ENCODE measurements around the gene PRLR.

PRLR gene

DNA sequence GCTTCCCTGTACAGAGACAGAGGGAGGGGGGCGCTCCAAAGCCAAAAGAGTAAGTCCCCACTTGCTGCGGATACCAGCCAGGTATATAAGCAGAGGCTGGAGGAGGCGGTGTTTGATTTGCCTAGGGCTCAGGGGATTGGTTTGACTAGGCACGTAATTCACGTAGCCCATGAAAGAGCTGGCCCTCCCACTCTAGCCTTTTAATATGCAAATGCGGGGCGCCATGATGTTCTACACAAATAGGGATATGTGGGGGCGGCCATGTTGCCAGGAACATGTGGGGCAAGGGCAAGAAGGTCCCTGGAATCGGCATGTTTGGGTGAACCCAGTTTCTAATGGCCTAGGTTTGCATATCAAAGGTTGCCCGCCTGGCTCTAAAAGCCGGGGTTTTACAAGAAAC lies 3.3 kb upstream of the PRLR start:
- no peak for DNase-seq (ENCODE audit: low read depth, low spot score)

DNA sequence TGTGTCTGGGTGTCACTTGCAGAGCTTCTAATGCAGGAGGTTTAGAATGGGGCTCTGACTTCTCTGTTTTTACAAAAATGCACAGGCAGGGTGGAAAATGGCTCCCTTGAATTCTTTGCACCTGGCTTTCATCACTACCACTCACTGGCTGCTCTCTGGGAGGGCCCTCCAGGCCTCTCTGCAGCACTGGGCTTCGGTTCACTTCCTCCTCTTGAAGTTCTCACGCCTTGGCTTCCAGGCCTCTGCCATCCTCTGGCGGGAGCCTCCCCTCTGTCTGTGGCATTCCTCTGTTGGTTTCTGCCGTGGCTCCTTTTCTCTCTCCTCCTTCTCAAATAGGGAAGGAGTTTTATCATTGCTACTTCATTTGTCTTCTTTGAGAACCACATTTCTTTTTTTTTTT lies 2.8 kb upstream of the PRLR start:
- DNase-seq (ENCODE audit: low read depth, low spot score): no peak

DNA sequence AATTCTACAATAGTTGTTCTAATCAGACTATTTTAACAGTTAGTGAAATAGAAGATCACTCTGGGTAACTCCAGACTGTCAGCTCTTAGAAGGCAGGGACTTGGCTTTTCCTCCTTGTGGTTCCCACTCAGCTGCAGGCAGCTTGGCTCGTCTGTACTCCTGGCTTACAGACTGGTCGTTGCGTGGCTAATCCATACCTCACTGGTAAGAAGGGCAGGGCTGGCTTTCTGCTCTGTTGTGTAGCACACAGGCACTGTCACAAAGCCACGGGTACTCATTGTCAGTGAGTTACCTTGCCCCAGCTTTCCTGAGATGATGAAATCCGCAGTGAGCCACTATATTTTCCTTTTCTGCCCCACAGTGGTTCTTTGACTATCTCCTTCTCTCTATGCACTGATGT lies 1.8 kb upstream of the PRLR start:
- no peak for DNase-seq (ENCODE audit: low read depth, low spot score)

DNA sequence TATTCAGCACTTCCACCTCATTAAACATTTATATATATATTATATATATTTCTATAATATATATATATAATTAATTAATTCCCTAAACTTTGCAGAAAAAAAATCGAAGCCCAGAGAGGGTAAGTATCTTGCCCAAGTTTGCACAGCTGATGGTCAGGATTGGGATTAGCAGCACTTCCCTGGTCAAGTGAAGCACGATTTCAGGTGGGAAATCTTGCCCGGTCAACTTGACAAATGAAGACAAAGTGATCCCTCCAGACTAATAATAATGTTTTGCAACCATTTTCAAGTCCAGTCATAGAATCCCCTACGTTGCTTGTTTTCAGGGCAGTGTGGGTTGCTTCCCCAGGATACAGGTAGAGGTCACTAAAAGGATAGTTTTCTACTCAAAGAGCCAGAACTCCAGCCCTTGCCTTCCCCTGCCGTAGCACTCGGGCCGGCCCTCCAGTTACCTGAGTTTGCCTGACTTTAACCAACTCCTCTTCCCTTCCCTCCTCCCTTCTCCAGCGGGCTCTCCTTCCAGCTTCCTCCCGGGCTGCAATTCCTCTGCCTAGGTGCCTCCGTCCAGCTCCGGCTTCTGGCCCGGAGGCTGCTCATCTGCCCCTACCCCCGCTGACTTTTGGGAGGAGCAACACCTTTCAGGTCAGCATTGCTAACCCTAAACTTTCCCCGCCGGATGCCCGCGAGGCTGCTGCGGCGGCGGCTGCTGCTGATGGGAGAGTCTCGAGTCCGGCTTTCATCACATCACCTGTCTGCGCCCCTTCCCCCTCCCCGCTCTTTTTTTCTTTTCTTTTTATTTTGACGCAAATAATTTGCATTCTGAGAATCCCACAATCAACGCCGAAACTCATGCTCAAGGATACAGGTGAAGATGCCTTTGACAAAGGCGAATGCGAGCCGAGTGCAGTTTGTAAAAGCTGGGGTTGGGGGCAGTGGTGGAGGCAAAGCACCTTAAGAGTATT lies 930 bp downstream of the PRLR start:
- DNase-seq (ENCODE audit: low read depth, low spot score): no peak

DNA sequence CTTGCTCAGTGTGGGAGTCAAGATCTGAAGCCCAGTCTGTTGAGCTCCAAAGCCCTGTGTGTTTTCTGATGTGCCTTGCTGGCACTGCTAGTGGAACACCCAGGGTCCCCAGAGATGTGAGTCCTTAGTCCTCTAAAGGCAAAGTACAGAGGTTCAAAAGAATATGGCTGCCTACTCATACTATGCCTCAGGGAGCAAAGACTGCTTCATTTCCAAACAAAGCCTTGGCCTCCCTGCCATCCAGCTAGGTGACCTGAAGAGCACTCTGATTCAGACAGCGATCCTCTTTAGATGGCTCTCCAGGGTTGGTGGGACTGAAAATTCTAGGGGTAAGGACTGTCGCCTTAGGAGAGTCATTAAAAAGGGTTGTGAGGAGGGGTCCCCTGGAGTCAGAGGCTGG lies 2.0 kb downstream of the PRLR start:
- no peak for DNase-seq (ENCODE audit: low read depth, low spot score)

DNA sequence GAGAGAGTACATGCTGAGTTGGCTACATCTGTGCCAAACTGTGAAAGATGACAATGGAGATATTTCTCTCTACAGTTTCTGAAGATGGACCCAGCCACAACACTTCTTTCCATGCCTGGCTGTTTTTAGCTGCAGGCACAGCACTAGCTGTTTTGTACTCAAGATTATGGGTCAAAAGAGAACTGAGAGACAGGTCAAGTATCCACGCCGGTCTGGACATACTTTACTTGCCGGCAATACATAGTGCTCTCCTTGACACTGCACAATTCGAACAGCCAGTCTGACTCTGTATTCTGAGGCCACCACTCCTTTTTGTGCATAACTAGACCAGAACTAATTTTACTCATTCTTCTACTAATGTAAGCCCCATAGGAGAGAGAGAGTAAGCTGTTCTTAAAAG lies 2.6 kb downstream of the PRLR start:
- no peak for DNase-seq (ENCODE audit: low read depth, low spot score)

DNA sequence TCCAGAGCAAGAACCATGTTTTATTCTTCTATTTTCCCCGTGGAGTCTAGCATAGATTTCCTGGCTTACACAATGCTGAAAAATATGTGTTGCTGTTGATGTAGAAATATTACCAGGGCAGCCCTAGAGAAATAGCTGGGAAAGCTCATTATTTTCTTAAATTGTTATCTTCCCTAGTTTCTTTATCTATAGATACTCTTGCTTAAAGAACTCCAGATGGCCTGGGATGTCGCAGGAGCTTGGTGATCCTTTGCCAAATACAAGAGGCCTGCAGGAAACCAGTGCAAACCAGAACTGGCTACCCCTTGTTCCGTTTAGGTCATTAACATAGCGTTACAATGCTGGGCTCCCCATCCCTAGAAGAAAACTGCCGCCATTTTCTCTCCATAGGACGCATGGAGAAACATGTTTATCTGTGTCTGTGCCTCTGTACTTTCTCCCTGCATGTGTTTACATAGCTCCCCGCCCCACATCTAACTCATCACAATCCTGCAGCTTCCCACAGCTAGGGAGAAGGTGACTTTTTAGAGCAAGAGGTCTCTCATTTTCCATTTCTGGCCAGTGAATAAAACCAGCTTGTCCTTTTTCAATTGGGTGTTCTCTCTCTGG lies 6.4 kb downstream of the PRLR start:
- no peak for DNase-seq (ENCODE audit: low read depth, low spot score)

DNA sequence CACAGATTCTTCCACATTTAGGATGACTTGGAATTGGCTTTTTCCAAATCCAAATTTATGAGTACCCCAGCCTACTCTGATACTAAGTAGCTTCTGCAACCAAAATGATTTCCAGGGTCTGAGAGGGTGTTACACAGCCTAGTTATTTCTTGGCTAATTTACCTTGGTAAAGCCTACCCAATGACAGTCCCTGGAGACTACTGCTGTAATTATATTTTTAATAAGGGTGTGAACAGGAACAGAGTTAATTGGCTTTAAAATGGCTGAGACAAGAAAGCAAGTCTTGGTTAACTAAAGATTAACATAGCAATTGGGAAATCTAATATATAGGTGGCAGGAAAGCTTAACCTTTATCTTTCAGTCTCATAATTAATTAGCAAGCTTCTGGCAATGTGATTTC lies 9.3 kb downstream of the PRLR start:
- no peak for DNase-seq (ENCODE audit: low read depth, low spot score)

DNA sequence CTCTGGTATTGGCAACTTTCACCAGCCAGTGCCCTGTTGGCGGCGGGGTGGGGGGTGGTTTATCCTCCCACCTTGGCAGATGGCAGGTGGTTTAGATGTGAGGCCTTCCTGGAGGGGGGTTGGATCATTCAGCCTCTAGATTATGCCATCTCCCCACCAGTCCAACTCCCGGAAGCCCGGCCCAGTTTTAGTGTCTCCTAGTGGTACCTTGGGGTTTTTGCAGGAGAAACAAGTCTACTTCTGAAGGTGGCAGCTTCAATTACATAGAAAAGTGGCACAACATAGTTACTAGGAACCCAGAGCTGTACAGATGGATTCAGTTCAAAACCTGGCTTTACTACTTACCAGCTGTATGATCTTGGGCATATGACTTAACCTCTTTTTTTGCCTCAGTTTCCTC lies 11.3 kb downstream of the PRLR start:
- no peak for DNase-seq (ENCODE audit: low read depth, low spot score)

DNA sequence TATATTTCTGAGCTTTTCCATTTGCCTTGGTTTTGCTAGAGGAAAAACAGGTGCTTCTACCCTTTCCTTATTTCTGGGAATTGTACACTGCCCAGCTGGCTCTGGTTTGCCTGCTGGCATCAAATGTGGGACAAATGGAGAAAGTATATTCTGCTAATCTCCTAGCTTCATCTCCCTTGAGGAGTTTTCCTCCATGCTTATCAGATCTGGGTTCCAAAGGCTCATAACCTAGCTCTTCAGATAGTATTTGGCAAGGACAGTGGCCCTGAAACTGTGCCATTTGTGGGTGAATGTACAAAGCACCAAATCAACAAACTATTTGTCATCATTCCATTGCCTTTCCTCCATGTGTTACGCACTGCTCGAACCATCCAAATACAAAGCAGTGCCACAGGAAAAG lies 16.2 kb downstream of the PRLR start:
- DNase-seq (ENCODE audit: low read depth, low spot score): no peak

DNA sequence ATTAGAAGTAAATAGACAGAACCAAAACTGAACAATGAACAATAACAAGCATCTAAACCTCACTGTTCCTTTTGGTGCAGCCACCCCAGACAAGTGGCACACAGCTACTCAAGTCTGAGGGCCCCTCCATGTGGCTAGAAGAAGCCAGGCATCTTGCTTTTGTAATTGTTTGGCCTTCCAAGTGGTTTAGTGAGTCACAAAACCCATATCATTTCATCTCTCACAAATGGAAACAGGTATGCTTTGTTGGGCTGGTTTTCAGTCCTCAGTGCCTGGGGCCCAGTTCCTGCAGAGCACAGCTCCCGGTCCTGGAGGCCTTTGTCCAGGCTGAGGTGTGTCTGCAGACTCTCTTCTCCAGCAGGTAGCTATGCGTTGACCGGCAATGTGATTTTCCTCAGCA lies 16.7 kb downstream of the PRLR start:
- no peak for DNase-seq (ENCODE audit: low read depth, low spot score)

DNA sequence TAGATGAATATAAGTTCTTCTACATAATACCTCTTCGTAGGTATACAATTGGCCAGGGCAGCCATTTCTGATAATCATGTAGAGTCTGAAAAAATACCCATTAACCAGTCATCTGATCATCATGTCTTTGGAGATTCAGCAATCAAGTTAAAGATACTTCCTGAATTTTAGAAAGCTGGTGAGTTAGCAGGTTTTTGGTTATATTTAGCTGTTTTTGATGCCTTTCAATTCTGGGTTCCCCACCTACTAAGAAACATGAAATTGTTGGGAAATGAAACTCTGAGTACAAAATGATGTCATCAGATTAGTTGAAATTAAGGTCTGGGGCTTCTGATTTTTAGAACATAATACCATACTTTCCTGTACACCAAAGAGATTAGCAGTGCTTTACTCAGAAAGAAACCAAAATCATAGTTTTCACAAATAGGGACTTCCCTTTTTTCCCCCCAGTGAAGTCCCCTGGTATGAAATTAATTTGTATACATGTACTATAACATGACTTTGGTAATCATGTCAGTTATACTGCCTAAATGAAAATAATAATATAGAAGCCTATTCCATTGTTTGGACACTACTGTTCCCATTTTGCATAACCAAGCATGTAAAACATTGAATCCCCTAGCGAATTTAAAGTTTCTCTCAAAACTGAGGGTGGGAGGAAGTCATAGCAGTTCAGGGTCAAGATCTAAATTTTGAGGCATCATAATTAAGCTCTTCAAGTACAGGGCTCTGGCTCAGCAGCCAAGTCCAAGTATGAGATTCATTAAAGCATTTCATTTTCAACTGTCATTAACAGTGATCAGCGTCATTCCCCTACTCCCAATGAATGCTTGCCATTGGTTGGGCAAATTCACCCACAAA lies 17.9 kb downstream of the PRLR start:
- DNase-seq (ENCODE audit: low read depth, low spot score): no peak

DNA sequence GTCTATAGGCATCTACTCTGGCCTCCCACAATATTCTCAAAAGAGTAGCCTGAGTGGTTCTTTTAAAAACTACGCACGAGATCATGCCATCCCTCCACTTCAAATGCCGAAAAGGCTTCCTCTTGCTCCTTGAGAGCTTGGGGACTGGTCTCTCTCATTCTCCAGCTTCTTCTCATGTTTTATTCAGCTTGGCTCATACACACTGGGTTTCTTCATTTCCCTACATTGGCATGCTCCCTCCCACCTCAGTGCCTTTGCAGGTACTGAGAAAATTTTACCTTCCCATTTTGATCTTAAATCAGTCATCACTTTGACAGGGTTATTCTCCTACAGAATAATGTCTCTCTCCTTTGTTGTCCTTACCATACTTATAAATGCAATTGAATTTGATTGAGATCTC lies 20.4 kb downstream of the PRLR start:
- no peak for DNase-seq (ENCODE audit: low read depth, low spot score)

DNA sequence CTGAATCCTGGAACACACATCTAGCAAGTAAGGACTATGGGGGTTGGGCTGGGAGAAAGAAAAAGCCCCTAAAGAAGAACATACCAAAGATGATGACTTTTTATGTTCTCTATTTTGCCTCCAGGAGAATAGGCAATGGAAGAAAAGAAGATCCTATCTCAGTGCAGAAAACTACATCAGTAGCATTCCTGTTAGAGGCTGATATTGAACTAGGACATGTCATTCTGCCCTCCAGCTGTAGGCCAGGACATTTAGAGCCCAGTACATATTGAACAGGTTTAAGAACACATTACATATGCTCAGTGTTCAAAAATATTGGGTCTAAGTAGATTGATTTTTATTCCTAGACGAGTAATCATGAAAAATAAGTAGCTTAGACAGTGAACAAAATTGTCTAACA lies 24.7 kb downstream of the PRLR start:
- no peak for DNase-seq (ENCODE audit: low read depth, low spot score)

DNA sequence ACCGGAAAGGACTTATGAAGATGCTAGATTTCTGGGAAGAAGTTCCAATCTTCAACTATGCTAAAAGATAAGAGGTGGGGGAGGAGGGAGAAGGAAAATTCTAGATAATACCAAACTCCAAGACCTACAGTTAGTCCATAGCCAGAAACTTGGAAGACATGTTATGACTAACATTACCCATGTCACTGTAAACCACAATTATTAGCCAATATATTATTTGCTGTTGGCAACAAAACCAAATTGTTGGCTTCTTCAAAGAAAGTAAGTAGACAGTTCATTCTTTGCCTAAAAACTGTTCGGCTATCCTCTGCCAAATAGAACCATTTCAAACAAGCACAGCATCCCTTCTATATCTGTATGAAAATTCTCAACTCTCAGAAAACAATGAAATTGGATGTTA lies 25.1 kb downstream of the PRLR start:
- no peak for DNase-seq (ENCODE audit: low read depth, low spot score)

DNA sequence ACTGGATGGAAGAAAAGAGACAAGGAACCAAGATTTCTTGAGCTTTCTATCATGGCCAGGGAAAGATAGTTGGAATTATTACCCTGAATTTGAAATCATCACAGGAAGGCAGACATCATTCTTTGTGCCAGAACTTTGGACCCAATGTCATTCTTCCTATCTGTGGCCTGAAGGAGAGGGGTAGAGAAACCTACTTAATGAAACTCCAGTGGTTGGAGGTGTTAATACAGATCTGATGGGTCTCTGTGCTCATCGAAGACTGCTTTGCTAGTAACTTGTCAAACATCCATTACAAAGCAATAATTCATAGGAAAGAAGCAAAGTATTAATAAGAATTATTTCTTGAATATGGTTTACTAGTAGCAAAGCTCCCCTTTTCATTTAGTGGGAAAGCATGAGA lies 26.9 kb downstream of the PRLR start:
- DNase-seq (ENCODE audit: low read depth, low spot score): no peak

DNA sequence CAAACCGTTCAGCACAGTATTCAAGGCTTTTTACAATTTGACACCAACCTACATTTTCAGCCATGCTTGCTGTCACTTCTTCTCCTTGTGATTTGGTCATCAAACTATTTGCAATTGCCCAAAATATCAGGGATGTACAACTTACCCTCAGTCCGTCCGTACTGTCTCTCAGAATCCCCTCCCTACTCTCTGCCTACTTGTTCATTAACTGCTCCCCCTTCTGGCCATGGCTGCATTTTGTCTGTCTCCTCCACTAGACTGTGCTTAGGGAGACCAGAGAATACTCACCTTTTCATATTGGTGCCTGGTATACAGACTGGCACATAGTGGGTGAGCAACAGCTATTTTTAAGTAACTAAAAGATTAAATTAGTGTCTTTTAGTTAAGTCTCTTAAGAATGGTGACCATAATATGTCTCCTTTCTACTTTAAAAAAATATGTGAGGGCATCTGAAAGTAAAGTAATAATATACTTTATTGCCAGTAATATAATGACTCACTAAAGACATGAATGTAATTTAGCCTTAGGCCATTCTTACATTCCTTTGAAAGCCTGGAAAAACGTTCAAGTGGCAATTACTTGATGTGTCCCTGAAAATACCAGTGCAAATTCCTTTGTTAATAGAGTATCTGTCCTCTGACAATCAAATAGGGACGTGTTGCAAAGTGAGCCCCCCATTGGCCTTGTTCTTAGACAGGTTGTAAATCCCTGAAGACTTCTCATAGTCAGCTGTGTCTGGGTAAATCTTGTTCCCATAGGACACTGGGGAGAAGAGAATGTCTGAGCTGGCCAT lies 27.8 kb downstream of the PRLR start:
- no peak for DNase-seq (ENCODE audit: low read depth, low spot score)

DNA sequence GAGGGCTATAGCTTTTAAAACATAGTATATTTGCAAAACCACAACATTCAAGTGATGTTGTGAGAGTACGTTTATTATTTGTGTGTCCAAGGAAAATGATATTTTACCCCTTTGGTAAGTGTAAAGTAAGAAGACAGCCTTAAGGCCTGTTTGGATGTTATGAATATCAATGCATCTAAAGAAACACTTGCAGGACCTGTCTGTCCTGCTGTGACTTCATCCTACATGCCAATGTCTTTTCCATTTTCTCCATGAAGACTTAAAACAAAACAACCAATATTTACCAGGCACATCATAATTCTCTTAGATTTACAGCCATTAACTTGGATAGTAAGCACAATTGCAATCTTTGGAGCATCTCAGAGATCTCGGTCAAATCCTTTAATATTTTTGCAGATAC lies 29.0 kb downstream of the PRLR start:
- no peak for DNase-seq (ENCODE audit: low read depth, low spot score)

DNA sequence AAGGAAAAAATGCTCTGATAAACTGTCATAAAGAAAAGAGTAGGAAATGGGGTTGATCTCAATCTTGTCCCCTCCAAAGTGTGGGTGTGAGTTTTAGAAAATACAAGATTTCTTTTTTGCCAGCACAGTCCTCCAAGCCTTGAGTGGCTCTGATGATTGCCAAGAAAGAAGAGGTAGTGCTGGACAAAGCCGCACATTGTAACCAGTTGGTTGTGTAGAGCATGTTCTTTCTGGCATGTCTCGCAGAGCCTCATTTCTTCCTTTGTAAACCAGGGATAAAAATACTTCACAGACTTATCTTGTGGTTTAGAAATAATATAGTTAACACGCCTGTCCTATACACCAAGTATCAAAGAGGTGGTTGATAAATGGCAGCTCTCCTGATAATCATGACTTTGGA lies 30.4 kb downstream of the PRLR start:
- no peak for DNase-seq (ENCODE audit: low read depth, low spot score)

DNA sequence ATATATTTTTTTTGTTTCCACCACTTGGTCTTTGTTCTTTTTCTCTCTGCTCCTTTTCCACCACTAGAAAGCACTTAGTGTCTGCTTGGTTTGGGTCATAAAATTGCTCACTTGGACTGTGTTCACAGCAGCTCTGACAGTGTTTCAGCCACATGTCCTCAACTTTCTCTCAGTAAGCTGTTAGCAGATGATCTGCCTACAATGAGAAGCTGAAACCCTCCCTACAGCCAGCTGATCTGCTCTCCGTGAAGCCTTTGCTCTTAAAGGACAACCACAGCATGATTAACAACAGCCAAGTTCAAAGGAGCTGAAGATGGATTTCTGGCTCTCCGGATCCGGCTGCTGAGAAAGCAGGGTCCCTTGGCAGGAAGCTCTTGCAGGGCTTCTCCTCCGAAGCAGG lies 31.6 kb downstream of the PRLR start:
- DNase-seq (ENCODE audit: low read depth, low spot score): no peak

DNA sequence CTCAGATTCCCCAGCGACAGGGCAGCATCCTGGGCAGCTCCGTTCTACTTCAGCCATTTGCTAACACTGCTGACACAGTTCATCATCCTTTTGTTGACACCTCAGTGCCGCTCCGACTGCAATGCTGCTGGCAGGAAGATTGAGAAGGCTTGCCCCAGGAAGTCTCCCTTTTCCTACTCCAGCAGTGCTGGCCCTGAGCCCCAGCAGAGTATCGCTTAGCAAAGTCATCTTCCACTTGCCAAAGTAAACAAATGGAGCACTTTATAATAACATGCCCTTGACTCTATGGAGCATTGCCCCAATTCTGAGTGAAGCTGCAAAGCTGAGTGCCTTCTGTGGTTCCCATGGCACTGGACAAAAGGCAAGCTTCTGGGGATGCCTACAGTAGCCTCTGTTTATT lies 32.2 kb downstream of the PRLR start:
- DNase-seq (ENCODE audit: low read depth, low spot score): peak; percentile 70

DNA sequence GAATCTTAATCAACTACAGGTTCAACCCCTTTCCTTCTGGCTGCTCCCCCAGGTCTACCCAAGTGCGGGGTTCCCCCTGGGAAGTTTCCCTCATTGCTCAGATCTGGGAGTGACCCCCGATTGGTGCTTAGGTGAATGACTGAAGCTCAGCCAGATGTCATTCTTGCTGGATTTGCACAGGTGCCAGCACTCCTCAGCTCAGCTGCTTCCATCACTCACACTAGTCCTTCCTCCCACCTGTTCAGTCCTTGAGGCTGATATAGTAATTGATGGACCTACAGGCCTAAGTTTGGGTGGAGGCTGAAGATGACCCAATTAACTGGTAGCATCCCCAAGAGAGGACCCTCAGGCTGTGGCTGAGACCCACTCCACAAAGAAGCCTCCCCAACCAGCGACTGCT lies 32.9 kb downstream of the PRLR start:
- no peak for DNase-seq (ENCODE audit: low read depth, low spot score)

All from brain pericyte (primary cell).